AG10803 (cell line): ENCODE results near the gene ZNF804B.

Experiments used
- DNase-seq: peaks from one replicate; pipeline ENCODE4 v3.0.0; 2010; ENCODE audit warnings: low read depth
- H3K4me3 ChIP-seq: 2 replicates; pipeline ENCODE4 v1.5.1; 2011; ENCODE audit warnings: mild to moderate bottlenecking, low read length, control low read depth
- TF ChIP-seq, protein P1 (sequence below): conservative IDR thresholded peaks from 2 replicates; pipeline ENCODE4 v1.5.1; 2011; ENCODE audit warnings: mild to moderate bottlenecking, low read length, control low read depth, inconsistent platforms

Gene ZNF804B

GRCh38 chr7:89028319-89028718, 268.8 kb downstream of the ZNF804B start:
- H3K4me3 ChIP-seq: no peak overlapping the region
- TF ChIP-seq, protein P1, sequence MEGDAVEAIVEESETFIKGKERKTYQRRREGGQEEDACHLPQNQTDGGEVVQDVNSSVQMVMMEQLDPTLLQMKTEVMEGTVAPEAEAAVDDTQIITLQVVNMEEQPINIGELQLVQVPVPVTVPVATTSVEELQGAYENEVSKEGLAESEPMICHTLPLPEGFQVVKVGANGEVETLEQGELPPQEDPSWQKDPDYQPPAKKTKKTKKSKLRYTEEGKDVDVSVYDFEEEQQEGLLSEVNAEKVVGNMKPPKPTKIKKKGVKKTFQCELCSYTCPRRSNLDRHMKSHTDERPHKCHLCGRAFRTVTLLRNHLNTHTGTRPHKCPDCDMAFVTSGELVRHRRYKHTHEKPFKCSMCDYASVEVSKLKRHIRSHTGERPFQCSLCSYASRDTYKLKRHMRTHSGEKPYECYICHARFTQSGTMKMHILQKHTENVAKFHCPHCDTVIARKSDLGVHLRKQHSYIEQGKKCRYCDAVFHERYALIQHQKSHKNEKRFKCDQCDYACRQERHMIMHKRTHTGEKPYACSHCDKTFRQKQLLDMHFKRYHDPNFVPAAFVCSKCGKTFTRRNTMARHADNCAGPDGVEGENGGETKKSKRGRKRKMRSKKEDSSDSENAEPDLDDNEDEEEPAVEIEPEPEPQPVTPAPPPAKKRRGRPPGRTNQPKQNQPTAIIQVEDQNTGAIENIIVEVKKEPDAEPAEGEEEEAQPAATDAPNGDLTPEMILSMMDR: no peak
- no peak for DNase-seq

- TF ChIP-seq, protein P1: no peak
- no peak overlapping the region for H3K4me3 ChIP-seq
- peak; percentile 3 for DNase-seq
Observed at GRCh38 chr7:89029864-89030263, 270.4 kb downstream of the ZNF804B start.

DNA sequence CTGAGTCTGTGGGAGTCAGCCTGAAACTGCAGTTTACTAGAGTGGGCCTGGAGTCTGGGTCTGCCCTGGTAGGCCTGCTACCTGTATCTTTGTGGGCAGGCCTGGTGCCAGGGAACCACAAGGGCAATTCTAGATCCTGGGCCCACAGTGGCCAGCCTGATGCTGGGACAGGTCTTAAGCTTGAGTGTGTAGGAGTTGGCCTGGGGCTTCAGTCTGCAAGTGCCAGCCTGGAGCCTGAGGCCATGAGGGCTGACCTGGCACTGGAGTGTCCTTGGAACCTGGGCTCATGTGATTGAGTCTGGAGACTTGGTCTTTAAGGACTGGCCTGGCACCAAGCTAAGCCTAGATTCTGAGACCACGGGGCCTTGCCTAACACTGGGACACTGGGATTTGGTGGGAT, 281.7 kb downstream of the ZNF804B start:
- no peak overlapping the region for H3K4me3 ChIP-seq
- TF ChIP-seq, protein P1: no peak
- DNase-seq: no peak

- H3K4me3 ChIP-seq: no peak overlapping the region
- no peak for DNase-seq
- TF ChIP-seq, protein P1: no peak
Observed at GRCh38 chr7:89042940-89043339, 283.4 kb downstream of the ZNF804B start.

DNA sequence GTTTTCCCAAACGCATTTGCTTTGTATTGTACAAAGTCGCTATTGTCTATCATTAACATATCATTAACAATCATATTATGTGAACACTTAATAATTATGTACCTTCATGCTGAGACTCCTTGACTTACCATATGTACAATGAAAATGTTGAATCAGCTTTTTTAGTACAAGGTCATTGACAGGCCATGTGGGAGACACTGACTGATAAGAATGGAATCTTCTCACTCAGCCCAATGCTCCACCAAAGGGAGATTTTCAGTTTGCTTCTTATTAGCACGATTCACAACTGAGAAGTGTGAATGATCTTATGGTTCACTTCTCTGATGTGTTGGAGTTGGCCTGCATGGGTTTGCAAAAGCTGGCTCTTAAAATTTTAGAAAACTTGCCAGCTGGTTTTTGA, 289.5 kb downstream of the ZNF804B start:
- TF ChIP-seq, protein P1: no peak
- DNase-seq: no peak
- no peak overlapping the region for H3K4me3 ChIP-seq

- no peak overlapping the region for H3K4me3 ChIP-seq
- no peak for DNase-seq
- TF ChIP-seq, protein P1: no peak
Observed at GRCh38 chr7:89053130-89053529, 293.6 kb downstream of the ZNF804B start.

DNA sequence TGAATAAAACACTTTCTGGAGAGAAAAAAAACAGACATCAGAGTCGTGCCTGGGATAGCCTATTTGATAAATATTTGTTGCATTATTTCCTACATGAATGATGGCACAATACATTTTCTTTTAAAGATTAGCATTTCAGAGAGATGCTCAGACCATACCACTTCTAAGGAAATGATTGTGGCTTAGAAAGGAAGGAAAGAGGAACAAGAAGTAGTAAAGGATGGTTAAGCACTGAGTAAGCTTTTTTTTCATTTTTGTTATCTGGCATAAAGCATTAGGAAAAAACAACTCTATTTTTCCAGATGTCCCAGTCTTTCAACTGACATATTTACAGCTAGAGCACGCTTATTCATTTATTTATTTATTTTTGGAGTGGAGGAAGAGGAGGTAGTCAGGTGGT, 294.9 kb downstream of the ZNF804B start:
- no peak overlapping the region for H3K4me3 ChIP-seq
- DNase-seq: no peak
- TF ChIP-seq, protein P1: no peak
